ENCODE measurements around the gene SEMA3C. TPM values are rescaled to one million over a fixed set of nuclear protein-coding genes. Genes with fewer than 3 reads are reported as not detected.

SEMA3C gene
- total RNA-seq, 1 donor: 14.3 TPM

GRCh38 chr7:80829527-80829926, 89.3 kb downstream of the SEMA3C start:
- DNase-seq (ENCODE audit: low read depth in 2 of 3, low spot score in 2 of 3): no peak

DNA sequence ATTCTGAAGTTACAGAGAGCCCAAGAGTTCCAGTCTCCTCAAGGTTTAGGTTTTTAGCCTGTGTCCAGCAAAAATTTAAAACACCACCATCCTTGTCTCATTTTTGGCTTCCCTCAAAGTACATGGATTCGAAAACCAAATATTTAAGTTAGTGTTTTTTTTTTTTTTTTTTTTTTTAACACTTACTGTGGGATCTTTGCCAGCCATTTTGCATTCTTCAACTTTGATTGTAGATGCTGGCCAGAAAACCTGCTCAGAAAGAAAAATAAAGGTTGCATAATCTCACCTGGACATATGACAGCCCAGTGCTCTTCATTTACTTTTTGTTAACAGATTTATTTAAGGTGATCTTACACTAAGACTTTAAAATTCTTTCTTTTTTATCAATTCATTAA, 91.6 kb downstream of the SEMA3C start:
- no peak for DNase-seq (ENCODE audit: low read depth in 2 of 3, low spot score in 2 of 3)

- DNase-seq (ENCODE audit: low read depth in 2 of 3, low spot score in 2 of 3): no peak
Measured at GRCh38 chr7:80826520-80827238, 92.2 kb downstream of the SEMA3C start.

- no peak for DNase-seq (ENCODE audit: low read depth in 2 of 3, low spot score in 2 of 3)
Measured at GRCh38 chr7:80825499-80825898, 93.4 kb downstream of the SEMA3C start.

GRCh38 chr7:80824253-80824652, 94.6 kb downstream of the SEMA3C start:
- DNase-seq (ENCODE audit: low read depth in 2 of 3, low spot score in 2 of 3): no peak

- DNase-seq (ENCODE audit: low read depth in 2 of 3, low spot score in 2 of 3): no peak
Measured at GRCh38 chr7:80823057-80823456, 95.8 kb downstream of the SEMA3C start.

DNA sequence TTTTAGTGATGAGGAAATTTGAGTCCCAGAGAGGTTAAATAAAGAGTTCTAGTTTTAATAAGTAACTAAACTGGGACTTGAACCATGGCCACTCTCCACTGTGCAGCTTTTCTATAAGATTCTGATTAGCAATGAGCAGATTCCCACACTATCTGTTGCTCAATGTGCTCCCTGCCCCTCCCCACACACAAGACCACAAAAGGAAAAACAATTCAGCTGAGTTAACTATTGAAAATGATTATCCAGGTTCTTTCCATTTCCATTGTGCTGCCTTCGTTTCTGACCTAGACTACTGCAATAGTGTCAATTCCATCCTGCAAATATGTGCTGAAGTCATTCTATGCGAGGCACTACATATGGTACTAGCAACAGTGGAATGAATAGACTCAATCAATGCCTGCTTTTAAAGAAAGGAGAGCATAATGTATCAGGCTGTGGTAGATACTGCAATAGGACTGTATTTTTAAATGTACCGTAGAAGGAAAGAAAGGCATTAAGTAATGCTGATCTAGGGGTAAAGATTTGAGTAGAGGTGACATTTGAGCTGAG, 97.0 kb downstream of the SEMA3C start:
- no peak for DNase-seq (ENCODE audit: low read depth in 2 of 3, low spot score in 2 of 3)

DNA sequence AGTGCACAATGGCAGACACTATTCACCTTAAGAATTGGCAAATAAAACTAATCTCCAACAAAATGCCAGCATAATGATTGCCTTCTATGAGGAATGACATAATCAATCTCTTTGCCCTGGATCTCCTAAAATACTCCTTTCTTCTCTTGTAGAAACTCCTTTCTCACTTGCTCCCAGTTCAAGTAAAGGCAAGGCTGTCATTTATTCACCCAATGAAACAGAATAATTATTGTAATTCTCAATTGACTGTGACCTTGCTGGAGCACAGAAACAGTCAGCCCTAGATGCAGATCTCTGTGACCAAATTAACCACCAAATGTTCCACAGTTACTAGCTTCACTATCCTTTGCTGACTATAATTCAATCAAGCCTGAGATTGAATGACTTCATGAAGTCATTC, 99.3 kb downstream of the SEMA3C start:
- no peak for DNase-seq (ENCODE audit: low read depth in 2 of 3, low spot score in 2 of 3)

DNA sequence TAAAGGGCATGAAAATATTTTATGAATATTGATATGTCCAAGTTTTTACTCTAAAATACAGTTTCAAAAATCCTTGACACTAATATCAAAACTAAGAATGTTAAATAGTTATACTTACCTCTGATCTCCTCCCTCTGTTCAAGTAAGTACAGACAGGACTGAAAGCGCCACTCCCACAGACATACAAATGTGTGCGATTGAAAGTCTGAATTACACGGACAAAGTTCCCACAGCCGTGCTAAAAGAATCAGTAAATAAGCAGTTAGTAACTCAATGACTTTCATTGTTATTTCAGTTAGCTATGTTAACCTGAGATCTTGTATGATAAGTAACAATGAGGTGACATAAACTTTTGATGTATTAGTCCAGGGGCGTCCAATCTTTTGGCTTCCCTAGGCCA, 100.7 kb downstream of the SEMA3C start:
- DNase-seq (ENCODE audit: low read depth in 2 of 3, low spot score in 2 of 3): no peak

- no peak for DNase-seq (ENCODE audit: low read depth in 2 of 3, low spot score in 2 of 3)
Measured at GRCh38 chr7:80816806-80817205, 102.0 kb downstream of the SEMA3C start.

DNA sequence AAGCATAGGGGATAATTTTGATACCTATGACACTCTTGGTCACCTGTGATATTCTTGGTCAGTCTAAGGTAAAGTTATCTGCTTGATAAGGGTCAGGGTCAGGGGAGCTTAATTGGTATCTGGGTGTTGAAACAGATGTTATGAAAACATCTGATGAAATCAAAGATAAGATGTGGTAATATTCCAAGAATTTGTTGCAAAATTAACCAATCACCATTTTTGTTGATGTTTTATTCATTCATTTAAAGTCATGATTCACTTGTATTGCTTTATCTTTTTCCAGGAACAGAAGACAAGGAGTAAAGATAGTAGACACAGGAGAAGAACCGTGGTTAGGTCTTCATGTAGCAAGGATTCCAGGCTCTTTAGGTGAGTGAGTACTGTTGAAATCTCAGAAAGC, 103.1 kb downstream of the SEMA3C start:
- DNase-seq (ENCODE audit: low read depth in 2 of 3, low spot score in 2 of 3): no peak

GRCh38 chr7:80809545-80809944, 109.3 kb downstream of the SEMA3C start:
- DNase-seq (ENCODE audit: low read depth in 2 of 3, low spot score in 2 of 3): no peak

DNA sequence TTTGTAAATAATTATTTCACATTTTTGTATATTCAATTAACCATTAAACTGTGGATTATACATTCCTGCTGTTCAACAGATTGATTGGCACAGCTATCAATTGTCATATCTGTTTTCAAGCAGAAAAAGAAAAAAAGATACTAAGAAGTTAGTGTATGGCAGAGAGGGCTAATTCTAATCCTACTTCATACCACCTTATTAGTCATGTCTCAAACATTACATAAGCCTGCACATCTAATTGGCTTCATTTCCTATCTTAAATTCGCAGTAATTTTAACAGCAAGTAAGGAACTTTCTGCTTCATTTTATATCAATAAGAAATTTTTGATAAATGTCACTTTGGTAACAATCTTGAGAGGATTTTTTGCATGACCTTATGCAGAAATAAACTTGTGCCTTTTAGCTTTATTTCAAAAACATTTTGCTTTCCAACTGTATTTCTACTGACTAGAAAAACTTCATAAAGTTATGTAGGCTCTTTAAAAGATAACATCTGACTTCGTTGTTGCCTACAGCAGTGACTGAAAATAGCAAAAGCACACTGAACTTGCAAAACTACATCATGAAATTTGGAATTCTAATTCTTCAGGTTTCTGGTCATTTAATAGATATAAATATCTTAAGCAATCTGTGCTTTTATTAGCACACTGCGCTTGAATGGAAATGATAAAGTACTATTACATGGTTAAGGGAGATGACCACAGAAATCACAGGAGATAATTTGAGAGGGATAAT, 111.5 kb downstream of the SEMA3C start:
- no peak for DNase-seq (ENCODE audit: low read depth in 2 of 3, low spot score in 2 of 3)

DNA sequence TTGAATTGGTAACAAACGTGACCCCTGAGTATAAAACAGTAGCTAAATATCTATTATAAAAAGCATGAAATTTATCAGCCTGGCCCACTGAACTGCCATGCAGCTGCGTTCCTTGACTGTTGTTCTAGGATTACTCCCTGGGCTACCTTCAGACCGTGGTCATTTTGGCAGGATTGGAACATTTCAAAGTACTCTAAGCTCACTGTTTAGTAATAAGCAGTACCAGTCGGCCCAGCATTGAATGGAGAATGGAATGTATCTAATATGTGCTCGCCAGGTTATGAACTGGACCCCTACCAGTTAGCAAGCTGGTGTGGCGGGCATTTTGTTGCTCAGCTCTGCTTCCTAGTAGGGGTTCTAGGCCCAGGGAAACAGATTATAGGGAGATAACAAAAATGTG, 112.2 kb downstream of the SEMA3C start:
- DNase-seq (ENCODE audit: low read depth in 2 of 3, low spot score in 2 of 3): no peak

GRCh38 chr7:80804589-80804988, 114.3 kb downstream of the SEMA3C start:
- no peak for DNase-seq (ENCODE audit: low read depth in 2 of 3, low spot score in 2 of 3)

DNA sequence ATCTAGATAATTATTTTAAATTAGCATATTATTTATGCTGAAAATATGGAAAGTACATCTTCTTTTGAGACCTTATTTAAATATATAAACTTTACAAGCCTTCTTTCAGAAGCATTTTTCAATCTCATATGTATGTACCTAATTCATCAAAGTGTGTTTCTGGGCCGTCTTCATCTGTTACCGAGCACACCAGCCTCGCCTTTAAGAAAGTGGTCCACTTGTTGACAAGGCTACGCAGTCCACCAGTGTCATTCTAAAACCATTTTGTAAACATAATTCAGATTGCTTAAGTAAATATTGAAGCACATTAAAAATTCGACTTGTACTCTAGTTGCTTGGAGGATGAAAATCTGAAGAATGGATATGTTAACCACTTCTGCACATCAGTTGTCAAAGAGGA, 116.3 kb downstream of the SEMA3C start:
- no peak for DNase-seq (ENCODE audit: low read depth in 2 of 3, low spot score in 2 of 3)

DNA sequence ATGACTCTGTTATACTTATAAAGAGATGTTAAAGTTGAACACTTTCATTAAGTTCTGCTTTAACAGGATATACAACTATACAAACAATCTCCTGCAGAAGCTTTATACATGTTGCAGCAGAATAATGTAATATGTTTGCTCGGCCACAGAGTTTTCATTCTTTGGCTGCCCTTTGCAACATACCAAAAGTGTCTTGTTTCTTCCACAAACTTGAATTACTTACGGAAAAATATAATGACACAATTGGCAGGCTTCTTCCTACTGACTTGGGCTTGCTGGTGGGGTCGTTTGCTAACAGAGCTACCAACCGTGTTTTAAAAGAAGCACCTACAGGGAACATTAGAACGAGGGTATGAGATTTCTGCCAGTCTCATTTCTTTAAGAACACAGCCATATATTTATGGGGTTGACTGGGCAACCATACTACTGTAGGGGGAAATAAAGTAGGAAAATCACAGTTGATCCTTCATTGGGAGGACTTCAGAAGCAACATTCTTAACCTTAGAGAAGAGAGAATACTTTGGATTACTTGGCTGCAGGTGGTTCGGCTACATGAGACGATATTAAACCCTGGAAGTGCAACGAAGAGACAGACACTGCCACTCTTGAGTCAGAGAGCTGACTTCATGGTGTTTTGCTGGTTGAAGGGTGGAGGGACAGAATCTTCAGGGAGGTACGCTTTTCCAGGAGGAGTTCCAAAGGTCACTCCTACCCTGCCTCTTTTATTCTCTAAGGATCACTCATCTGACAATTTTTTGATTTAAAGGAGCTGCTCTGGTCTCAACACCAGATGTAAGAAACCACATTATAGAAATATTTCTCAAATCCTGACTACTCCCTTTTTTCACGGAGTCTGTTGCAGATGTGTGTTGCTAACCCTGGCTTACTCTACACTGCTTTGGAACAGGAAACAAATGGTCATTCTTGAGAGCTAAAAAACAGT, 123.9 kb downstream of the SEMA3C start:
- DNase-seq (ENCODE audit: low read depth in 2 of 3, low spot score in 2 of 3): no peak

- no peak for DNase-seq (ENCODE audit: low read depth in 2 of 3, low spot score in 2 of 3)
Measured at GRCh38 chr7:80791509-80791929, 127.3 kb downstream of the SEMA3C start.

DNA sequence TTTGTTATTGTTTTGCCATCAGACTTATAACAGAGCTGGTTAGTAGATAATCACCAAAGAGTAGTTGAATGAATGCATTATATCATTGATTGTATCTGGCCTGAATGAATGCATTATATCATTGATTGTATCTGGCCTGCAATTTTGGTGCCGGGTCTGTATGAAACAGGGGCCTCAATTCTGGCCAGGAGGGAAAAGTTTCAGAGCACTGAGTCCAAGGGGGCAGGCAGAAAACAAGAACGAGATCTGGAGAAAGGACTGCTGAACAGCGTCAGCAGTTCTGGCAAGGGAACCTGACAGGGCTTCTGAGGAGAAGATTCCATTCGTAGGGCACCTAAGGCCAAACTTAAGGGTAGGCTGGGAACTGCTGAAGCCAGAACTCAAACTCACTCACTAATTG, 128.0 kb downstream of the SEMA3C start:
- DNase-seq (ENCODE audit: low read depth in 2 of 3, low spot score in 2 of 3): no peak

DNA sequence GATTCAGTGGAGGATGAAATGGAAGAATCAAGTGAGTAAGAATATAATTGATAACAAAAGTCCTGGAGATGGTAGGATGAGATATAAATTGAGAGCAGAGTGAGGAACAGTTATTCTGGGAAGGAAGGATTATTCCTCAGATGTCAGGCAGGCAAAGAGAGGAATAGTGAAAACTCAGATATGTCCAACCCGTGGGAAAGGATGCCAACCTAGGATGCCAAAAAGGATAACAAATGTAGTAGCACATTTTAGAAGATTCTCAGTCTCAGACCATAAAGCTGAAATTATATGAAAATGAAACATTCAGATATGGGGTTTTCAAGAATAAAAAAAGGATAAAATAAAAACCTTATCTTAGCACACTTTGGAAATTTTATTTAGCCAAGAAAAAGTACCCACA, 131.1 kb downstream of the SEMA3C start:
- DNase-seq (ENCODE audit: low read depth in 2 of 3, low spot score in 2 of 3): no peak

- no peak for DNase-seq (ENCODE audit: low read depth in 2 of 3, low spot score in 2 of 3)
Measured at GRCh38 chr7:80785961-80786536, 132.8 kb downstream of the SEMA3C start.

Measured in hematopoietic multipotent progenitor cell (in vitro differentiated cells).